ENCODE measurements around the gene AMHR2. TPM values are rescaled to one million over a fixed set of nuclear protein-coding genes. Genes with fewer than 3 reads are reported as not detected.

Gene AMHR2
- total RNA-seq, 1 donor from 2014 or later: not detected

DNA sequence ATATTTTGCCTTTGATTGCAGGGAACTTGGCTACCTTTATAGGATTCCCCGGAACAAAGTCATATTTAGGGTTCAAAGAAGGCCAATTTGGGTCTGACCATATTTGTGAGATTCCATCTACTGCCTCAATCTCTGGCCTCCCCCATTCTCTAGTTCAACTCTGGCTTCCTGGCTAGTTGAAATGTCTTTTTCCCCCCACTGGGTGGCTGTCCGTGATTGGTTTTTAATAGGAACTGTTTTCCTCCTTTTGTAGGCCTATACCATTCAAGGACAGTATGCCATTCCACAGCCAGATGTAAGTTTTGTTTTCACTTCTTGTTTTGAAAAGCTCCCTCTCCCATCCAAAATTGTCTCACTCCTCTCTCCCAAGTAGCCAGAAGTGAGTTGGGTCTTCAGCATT, 42.0 kb downstream of the AMHR2 start:
- H3K36me3 Mint-ChIP-seq (ENCODE audit: low read depth): peaks cover 57% of the 10 kb centered on the region
- DNase-seq (ENCODE audit: low spot score): no peak
- H3K4me1 Mint-ChIP-seq (ENCODE audit: low read depth): peaks cover 15% of the 10 kb centered on the region
- no peaks in the 10 kb centered on the region for H3K9me3 Mint-ChIP-seq (ENCODE audit: low read depth)
- H3K4me3 Mint-ChIP-seq (ENCODE audit: unreplicated experiment): no peak overlapping the region
- H3K27ac Mint-ChIP-seq (ENCODE audit: unreplicated experiment): peak overlapping the region; percentile 14
- no peaks in the 10 kb centered on the region for H3K27me3 Mint-ChIP-seq (ENCODE audit: low read depth)
- TF ChIP-seq, protein P1, sequence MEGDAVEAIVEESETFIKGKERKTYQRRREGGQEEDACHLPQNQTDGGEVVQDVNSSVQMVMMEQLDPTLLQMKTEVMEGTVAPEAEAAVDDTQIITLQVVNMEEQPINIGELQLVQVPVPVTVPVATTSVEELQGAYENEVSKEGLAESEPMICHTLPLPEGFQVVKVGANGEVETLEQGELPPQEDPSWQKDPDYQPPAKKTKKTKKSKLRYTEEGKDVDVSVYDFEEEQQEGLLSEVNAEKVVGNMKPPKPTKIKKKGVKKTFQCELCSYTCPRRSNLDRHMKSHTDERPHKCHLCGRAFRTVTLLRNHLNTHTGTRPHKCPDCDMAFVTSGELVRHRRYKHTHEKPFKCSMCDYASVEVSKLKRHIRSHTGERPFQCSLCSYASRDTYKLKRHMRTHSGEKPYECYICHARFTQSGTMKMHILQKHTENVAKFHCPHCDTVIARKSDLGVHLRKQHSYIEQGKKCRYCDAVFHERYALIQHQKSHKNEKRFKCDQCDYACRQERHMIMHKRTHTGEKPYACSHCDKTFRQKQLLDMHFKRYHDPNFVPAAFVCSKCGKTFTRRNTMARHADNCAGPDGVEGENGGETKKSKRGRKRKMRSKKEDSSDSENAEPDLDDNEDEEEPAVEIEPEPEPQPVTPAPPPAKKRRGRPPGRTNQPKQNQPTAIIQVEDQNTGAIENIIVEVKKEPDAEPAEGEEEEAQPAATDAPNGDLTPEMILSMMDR (IDR thresholded peaks at IDR 0.05): peak; percentile 28

DNA sequence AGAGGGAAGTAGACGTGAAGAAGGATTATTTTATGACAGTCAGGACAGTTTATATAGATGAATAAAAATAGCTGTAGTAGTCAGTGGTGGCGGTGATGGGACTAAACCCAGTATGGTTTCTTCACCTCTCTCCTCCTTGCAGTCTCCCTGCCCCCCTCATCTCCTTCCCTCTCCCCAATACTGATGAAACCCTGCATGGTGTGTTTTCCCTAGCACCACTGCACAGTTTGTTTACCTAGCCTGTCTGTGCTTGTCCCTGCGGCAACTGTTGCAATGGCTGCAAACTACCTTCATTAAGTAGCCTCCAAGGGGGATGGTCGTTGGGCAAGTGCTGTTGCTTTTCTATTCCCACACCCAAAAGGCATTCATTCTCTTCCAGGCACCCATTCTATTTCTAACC, 43.0 kb downstream of the AMHR2 start:
- H3K27ac Mint-ChIP-seq (ENCODE audit: unreplicated experiment): peak overlapping the region; percentile 2
- H3K4me3 Mint-ChIP-seq (ENCODE audit: unreplicated experiment): no peak overlapping the region
- no peaks in the 10 kb centered on the region for H3K9me3 Mint-ChIP-seq (ENCODE audit: low read depth)
- peaks cover 14% of the 10 kb centered on the region for H3K4me1 Mint-ChIP-seq (ENCODE audit: low read depth)
- H3K36me3 Mint-ChIP-seq (ENCODE audit: low read depth): peaks cover 56% of the 10 kb centered on the region
- no peaks in the 10 kb centered on the region for H3K27me3 Mint-ChIP-seq (ENCODE audit: low read depth)
- no peak for DNase-seq (ENCODE audit: low spot score)
- TF ChIP-seq, protein P1 (IDR thresholded peaks at IDR 0.05): no peak

DNA sequence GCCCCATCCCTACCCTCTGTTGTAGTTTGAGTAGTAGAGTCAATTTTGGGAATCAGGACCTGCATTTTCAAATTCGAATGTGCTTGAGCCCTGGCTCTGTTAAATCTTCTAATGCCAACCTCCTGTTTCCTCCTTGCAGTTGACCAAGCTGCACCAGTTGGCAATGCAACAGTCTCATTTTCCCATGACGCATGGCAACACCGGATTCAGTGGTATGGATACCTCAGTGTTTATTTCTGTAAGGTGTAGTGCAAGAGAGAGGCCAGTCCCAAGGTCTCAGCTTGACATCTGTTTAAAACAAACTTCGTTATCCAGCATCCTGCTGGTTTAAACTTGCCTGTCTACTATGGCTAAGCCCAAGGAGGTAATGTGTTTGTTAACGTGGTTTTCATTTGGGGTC, 43.4 kb downstream of the AMHR2 start:
- H3K36me3 Mint-ChIP-seq (ENCODE audit: low read depth): peaks cover 60% of the 10 kb centered on the region
- H3K9me3 Mint-ChIP-seq (ENCODE audit: low read depth): no peaks in the 10 kb centered on the region
- no peak for DNase-seq (ENCODE audit: low spot score)
- TF ChIP-seq, protein P1 (IDR thresholded peaks at IDR 0.05): no peak
- H3K27me3 Mint-ChIP-seq (ENCODE audit: low read depth): no peaks in the 10 kb centered on the region
- no peak overlapping the region for H3K27ac Mint-ChIP-seq (ENCODE audit: unreplicated experiment)
- peaks cover 18% of the 10 kb centered on the region for H3K4me1 Mint-ChIP-seq (ENCODE audit: low read depth)
- H3K4me3 Mint-ChIP-seq (ENCODE audit: unreplicated experiment): no peak overlapping the region

DNA sequence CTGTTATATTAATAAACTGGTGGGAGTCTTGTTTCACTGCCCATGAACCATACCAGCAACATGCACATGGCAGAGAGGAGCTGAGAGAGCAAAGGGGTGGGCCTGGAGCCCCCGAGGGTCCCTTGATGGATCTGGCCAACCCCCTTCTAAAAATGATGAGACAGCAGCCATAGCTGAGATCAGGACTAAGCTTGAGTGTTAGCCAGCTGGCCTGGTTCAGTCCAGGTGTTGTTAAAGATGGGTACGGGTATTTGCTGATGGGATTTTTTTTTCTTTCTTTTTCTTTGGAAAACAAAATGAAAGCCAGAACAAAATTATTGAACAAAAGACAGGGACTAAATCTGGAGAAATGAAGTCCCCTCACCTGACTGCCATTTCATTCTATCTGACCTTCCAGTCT, 44.2 kb downstream of the AMHR2 start:
- Mint-ChIP-seq H3K4me3 (ENCODE audit: unreplicated experiment) (no peak overlapping the region), H3K27ac (ENCODE audit: unreplicated experiment) (no peak overlapping the region), H3K36me3 (ENCODE audit: low read depth) (peaks cover 57% of the 10 kb centered on the region)

DNA sequence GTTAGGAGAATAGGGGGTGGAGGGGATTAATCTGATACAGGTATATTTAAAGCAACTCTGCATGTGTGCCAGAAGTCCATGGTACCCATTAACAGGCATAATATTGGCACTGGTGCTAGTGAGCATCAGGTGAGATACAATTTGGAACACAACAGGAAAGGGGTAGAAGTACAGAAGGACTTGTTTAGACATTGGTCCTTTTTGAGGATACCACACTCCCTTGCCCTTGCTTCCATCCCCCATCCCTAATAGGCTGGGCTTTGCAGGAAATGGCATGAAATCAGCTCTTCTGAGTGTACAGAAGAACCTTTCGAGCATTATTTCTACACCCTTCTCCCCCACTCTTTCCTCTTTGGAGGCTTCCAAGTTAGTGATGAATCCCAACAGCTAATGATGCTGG, 44.6 kb downstream of the AMHR2 start:
- Mint-ChIP-seq H3K4me3 (ENCODE audit: unreplicated experiment) (no peak overlapping the region), H3K27ac (ENCODE audit: unreplicated experiment) (no peak overlapping the region), H3K4me1 (ENCODE audit: low read depth) (peaks cover 20% of the 10 kb centered on the region), H3K36me3 (ENCODE audit: low read depth) (peaks cover 55% of the 10 kb centered on the region), H3K9me3 (ENCODE audit: low read depth) (no peaks in the 10 kb centered on the region), H3K27me3 (ENCODE audit: low read depth) (no peaks in the 10 kb centered on the region)
- TF ChIP-seq, protein P1 (IDR thresholded peaks at IDR 0.05): no peak
- no peak for DNase-seq (ENCODE audit: low spot score)

More for the DNA sequence above, 44.2 kb downstream of the AMHR2 start:
- Mint-ChIP-seq H3K9me3 (ENCODE audit: low read depth) (no peaks in the 10 kb centered on the region), H3K27me3 (ENCODE audit: low read depth) (no peaks in the 10 kb centered on the region), H3K4me1 (ENCODE audit: low read depth) (peaks cover 22% of the 10 kb centered on the region)
- TF ChIP-seq, protein P1 (IDR thresholded peaks at IDR 0.05): no peak
- peak; percentile 37 for DNase-seq (ENCODE audit: low spot score)
